Measurements from ENCODE around the gene BIRC2. TPM values are rescaled to one million over a fixed set of nuclear protein-coding genes. Genes with fewer than 3 reads are reported as not detected.

Gene BIRC2
- polyA plus RNA-seq, 1 of the 3 experiments (the other 2 are of a cell fraction) = 20.1 TPM

GRCh38 chr11:102419181-102419580 lies 72.2 kb downstream of the BIRC2 start:
- H3K4me2 ChIP-seq = no peak overlapping the region
- TF ChIP-seq FOSL2 (IDR thresholded peaks at IDR 0.05; ENCODE audit: borderline replicate concordance, low read depth) = no peak
- no peak for TF ChIP-seq NFIC (IDR thresholded peaks at IDR 0.05; ENCODE audit: borderline replicate concordance)
- no peak for TF ChIP-seq MXI1 (IDR thresholded peaks at IDR 0.05; ENCODE audit: low read depth, low read length)
- TF ChIP-seq REST (IDR thresholded peaks at IDR 0.05; ENCODE audit: low read depth, low read length) = no peak
- TF ChIP-seq SMC3 (IDR thresholded peaks at IDR 0.05; ENCODE audit: low read depth, low read length) = no peak
- no peak for TF ChIP-seq RCOR1 (IDR thresholded peaks at IDR 0.05; ENCODE audit: low read length)
- TF ChIP-seq RAD21 (IDR thresholded peaks at IDR 0.05; ENCODE audit: low read length) = no peak
- TF ChIP-seq TCF12 (IDR thresholded peaks at IDR 0.05) = no peak
- TF ChIP-seq IRF3 (IDR thresholded peaks at IDR 0.05; ENCODE audit: low read depth, low read length) = no peak
- TF ChIP-seq POLR2AphosphoS5 (IDR thresholded peaks at IDR 0.05; ENCODE audit: low read depth, low read length) = no peak
- peaks cover 7% of the 10 kb centered on the region; the same call in 1 of the 2 replicates for H3K9me3 ChIP-seq
- no peaks in the 10 kb centered on the region for H3K9me2 ChIP-seq
- H3K79me2 ChIP-seq (ENCODE audit: insufficient read depth) = peaks cover 86% of the 10 kb centered on the region
- no peaks in the 10 kb centered on the region for H4K20me1 ChIP-seq (ENCODE audit: insufficient read depth)
- no peaks in the 10 kb centered on the region for H3F3A ChIP-seq (replicated peaks; ENCODE audit: insufficient read depth)
- H3K4me1 ChIP-seq (ENCODE audit: control insufficient read depth in 1 of 2, insufficient read depth in 2 of 2, low read depth in 1 of 2, low read length in 1 of 2) = no peaks in the 10 kb centered on the region; a peak in 1 of 4 replicates
- H3K36me3 ChIP-seq (replicated peaks in 1 of 2; ENCODE audit: control insufficient read depth in 1 of 2, insufficient read depth in 2 of 2, low read length in 1 of 2) = peaks cover 0 to 14% of the 10 kb centered on the region in 2 experiments
- ChIA-PET POLR2A (no interaction called here), CTCF (interaction anchor here (1.0 to 1.8 kb wide), 4 partner anchors 9 to 77 kb away, joined by 3 to 8 read pairs (median 4); no protein-coding TSS in a partner anchor)
- DNase-seq = no peak
- H2AFZ ChIP-seq (ENCODE audit: low read depth) = no peak overlapping the region
- H3K4me3 ChIP-seq (ENCODE audit: low read depth in 2 of 2, low read length in 1 of 2) = no peak overlapping the region
- no peaks in the 10 kb centered on the region for H3K27me3 ChIP-seq (ENCODE audit: insufficient read depth)
- H3K9ac ChIP-seq = no peak overlapping the region
- 92% methylated on average over 3 of the region's 3 CpGs for WGBS (ENCODE audit: low lambda C conversion rate)
- no peak overlapping the region for H3K27ac ChIP-seq (ENCODE audit: low read depth in 2 of 2, low read length in 1 of 2)

GRCh38 chr11:102420547-102420946 lies 73.5 kb downstream of the BIRC2 start:
- no peak overlapping the region for H3K4me2 ChIP-seq
- H3K4me1 ChIP-seq (ENCODE audit: control insufficient read depth in 1 of 2, insufficient read depth in 2 of 2, low read depth in 1 of 2, low read length in 1 of 2) = no peaks in the 10 kb centered on the region; a peak in 1 of 4 replicates
- peaks cover 7% of the 10 kb centered on the region; the same call in 1 of the 2 replicates for H3K9me3 ChIP-seq
- H3K79me2 ChIP-seq (ENCODE audit: insufficient read depth) = peaks cover 75% of the 10 kb centered on the region
- H3K27me3 ChIP-seq (ENCODE audit: insufficient read depth) = no peaks in the 10 kb centered on the region
- H4K20me1 ChIP-seq (ENCODE audit: insufficient read depth) = no peaks in the 10 kb centered on the region
- peaks cover 0 to 12% of the 10 kb centered on the region in 2 experiments for H3K36me3 ChIP-seq (replicated peaks in 1 of 2; ENCODE audit: control insufficient read depth in 1 of 2, insufficient read depth in 2 of 2, low read length in 1 of 2)
- H3K9me2 ChIP-seq = no peaks in the 10 kb centered on the region
- no peak overlapping the region for H3K9ac ChIP-seq
- H2AFZ ChIP-seq (ENCODE audit: low read depth) = no peak overlapping the region
- no peak overlapping the region for H3K27ac ChIP-seq (ENCODE audit: low read depth in 2 of 2, low read length in 1 of 2)
- no peak for TF ChIP-seq EP300 (IDR thresholded peaks at IDR 0.05; ENCODE audit: borderline replicate concordance in 1 of 2, low read depth in 1 of 2, low read length in 1 of 2)
- no peak for TF ChIP-seq RAD21 (IDR thresholded peaks at IDR 0.05; ENCODE audit: low read length)
- TF ChIP-seq CHD2 (IDR thresholded peaks at IDR 0.05; ENCODE audit: low read length, partially characterized antibody) = no peak
- no peak for TF ChIP-seq USF1 (IDR thresholded peaks at IDR 0.05; ENCODE audit: borderline replicate concordance, low read depth)
- no peak for TF ChIP-seq TEAD4 (IDR thresholded peaks at IDR 0.05; ENCODE audit: borderline replicate concordance, insufficient read depth)
- TF ChIP-seq USF2 (IDR thresholded peaks at IDR 0.05; ENCODE audit: borderline replicate concordance, low read depth, low read length) = no peak
- no peak for TF ChIP-seq NFIC (IDR thresholded peaks at IDR 0.05; ENCODE audit: borderline replicate concordance)
- TF ChIP-seq RXRA (IDR thresholded peaks at IDR 0.05; ENCODE audit: borderline replicate concordance, low read depth) = no peak
- no peak for TF ChIP-seq FOSL2 (IDR thresholded peaks at IDR 0.05; ENCODE audit: borderline replicate concordance, low read depth)
- no peak for TF ChIP-seq RFX5 (IDR thresholded peaks at IDR 0.05; ENCODE audit: low read length)
- TF ChIP-seq POLR2AphosphoS5 (IDR thresholded peaks at IDR 0.05; ENCODE audit: low read depth, low read length) = no peak
- no peak for TF ChIP-seq IRF3 (IDR thresholded peaks at IDR 0.05; ENCODE audit: low read depth, low read length)
- TF ChIP-seq MAX (IDR thresholded peaks at IDR 0.05; ENCODE audit: low read depth) = no peak
- TF ChIP-seq GABPA (IDR thresholded peaks at IDR 0.05; ENCODE audit: low read depth) = no peak
- DNase-seq = no peak
- CTCF ChIA-PET = interaction anchor here (1.4 kb wide), 1 partner anchor 30 kb away, joined by 5 read pairs; no protein-coding TSS in a partner anchor
- no peak overlapping the region for H3K4me3 ChIP-seq (ENCODE audit: low read depth in 2 of 2, low read length in 1 of 2)
- WGBS (ENCODE audit: low lambda C conversion rate) = 85% methylated on average over 2 of the region's 2 CpGs
- H3F3A ChIP-seq (replicated peaks; ENCODE audit: insufficient read depth) = no peaks in the 10 kb centered on the region
- POLR2A ChIA-PET = no interaction called here
